CD4-positive, alpha-beta T cell (primary cell): Measurements from ENCODE around the gene CPNE2. TPM values are rescaled to one million over a fixed set of nuclear protein-coding genes. Genes with fewer than 3 reads are reported as not detected.

Experiments
- ATAC-seq: fragments of 200-7000 bp; cut with Tn5 transposase; one replicate; pipeline ENCODE4 v1.10.0; 2022; ENCODE audit warnings: mild to moderate bottlenecking; ENCODE audit not compliant: poor library complexity
- CTCF ChIA-PET: fragments of 350-600 bp; sonication (Branson Sonifier 250); formaldehyde crosslinking; loops from one replicate; lab custom pipeline; 2021; ENCODE audit warnings: antibody characterized with exemption, inconsistent platforms; lab: Charles Lee
- POLR2A ChIA-PET: fragments of 350-600 bp; sonication (Branson Sonifier 250); formaldehyde crosslinking; loops from one replicate; lab custom pipeline; 2021; ENCODE audit warnings: antibody characterized with exemption, inconsistent platforms; lab: Charles Lee
- DNase-seq, 14 experiments: peaks; one replicate each; pipeline ENCODE4 v3.0.0-alpha.2; 2013 to 2020; ENCODE audit warnings: mixed read lengths in 2 of 14
- H3K27ac ChIP-seq, 2 donors: one replicate each; pipeline versions ENCODE4 v1.5.1 to v1.7.0; 2013; ENCODE audit warnings: low read length in 2 of 2, low read depth in 1 of 2, mild to moderate bottlenecking in 1 of 2
- H3K27me3 ChIP-seq, 2 experiments: 1 replicate in 1 of 2; 2 replicates in 1 of 2; pipeline versions ENCODE4 v1.6.1 to v1.7.0; 2013; ENCODE audit warnings: low read length in 2 of 2, control low read depth in 1 of 2, mild to moderate bottlenecking in 1 of 2, moderate library complexity in 1 of 2; ENCODE audit not compliant: insufficient read depth in 2 of 2, control insufficient read depth in 1 of 2
- H3K36me3 ChIP-seq: one replicate; pipeline ENCODE4 v1.6.1; 2013; ENCODE audit warnings: low read length, control low read depth; ENCODE audit not compliant: insufficient read depth
- H3K4me1 ChIP-seq: one replicate; pipeline ENCODE4 v1.6.1; 2013; ENCODE audit warnings: low read length, control low read depth; ENCODE audit not compliant: insufficient read depth
- H3K4me3 ChIP-seq: one replicate; pipeline ENCODE4 v1.5.1; 2013; ENCODE audit warnings: mild to moderate bottlenecking, low read length, moderate library complexity
- H3K9me3 ChIP-seq, 2 experiments: 1 replicate in 1 of 2; 2 replicates in 1 of 2; pipeline versions ENCODE4 v1.6.1 to v1.7.0; 2013; ENCODE audit warnings: low read length in 2 of 2, mild to moderate bottlenecking in 2 of 2, control low read depth in 1 of 2, moderate library complexity in 1 of 2; ENCODE audit not compliant: control insufficient read depth in 1 of 2, insufficient read depth in 1 of 2
- H3K27ac Mint-ChIP-seq: one replicate; pipeline ENCODE4 v1.8.0; 2020; ENCODE audit warnings: mixed read lengths
- H3K27me3 Mint-ChIP-seq: one replicate; pipeline ENCODE4 v1.8.0; 2021; ENCODE audit warnings: mixed read lengths
- H3K36me3 Mint-ChIP-seq: one replicate; pipeline ENCODE4 v1.8.0; 2021; ENCODE audit warnings: low read depth, mixed read lengths
- H3K4me1 Mint-ChIP-seq: one replicate; pipeline ENCODE4 v1.8.0; 2021; ENCODE audit warnings: low read depth, mixed read lengths
- H3K4me3 Mint-ChIP-seq: one replicate; pipeline ENCODE4 v1.8.0; 2020; ENCODE audit warnings: mild to moderate bottlenecking, mixed read lengths
- H3K9me3 Mint-ChIP-seq: one replicate; pipeline ENCODE4 v1.8.0; 2020; ENCODE audit warnings: mixed read lengths
- intact Hi-C, 2 experiments: fragments of 100-400 bp; cut with DNase I in 1 of 2; cut with micrococcal nuclease in 1 of 2; formaldehyde crosslinking; loops; one replicate each; pipeline versions ENCODE4 v1.15.1 to v1.9.0; 2023 to 2025; cut with DNase I, micrococcal nuclease
- total RNA-seq, 174 experiments: library from RNA in 2 of 174; stranded (reverse) in 2 of 174; gene quantifications; one replicate each; pipeline ENCODE4 v1.2.3 and lab custom pipeline; 2021 to 2026
- TF ChIP-seq, protein P1 (sequence below): fragments of 200-600 bp; IDR thresholded peaks from one replicate; pipeline ENCODE4 v1.8.0; 2022; ENCODE audit warnings: antibody characterized with exemption, mild to moderate bottlenecking

CPNE2 gene
- total RNA-seq, 2 experiments from 2014 or later: 2.2 to 3.5 TPM

DNA sequence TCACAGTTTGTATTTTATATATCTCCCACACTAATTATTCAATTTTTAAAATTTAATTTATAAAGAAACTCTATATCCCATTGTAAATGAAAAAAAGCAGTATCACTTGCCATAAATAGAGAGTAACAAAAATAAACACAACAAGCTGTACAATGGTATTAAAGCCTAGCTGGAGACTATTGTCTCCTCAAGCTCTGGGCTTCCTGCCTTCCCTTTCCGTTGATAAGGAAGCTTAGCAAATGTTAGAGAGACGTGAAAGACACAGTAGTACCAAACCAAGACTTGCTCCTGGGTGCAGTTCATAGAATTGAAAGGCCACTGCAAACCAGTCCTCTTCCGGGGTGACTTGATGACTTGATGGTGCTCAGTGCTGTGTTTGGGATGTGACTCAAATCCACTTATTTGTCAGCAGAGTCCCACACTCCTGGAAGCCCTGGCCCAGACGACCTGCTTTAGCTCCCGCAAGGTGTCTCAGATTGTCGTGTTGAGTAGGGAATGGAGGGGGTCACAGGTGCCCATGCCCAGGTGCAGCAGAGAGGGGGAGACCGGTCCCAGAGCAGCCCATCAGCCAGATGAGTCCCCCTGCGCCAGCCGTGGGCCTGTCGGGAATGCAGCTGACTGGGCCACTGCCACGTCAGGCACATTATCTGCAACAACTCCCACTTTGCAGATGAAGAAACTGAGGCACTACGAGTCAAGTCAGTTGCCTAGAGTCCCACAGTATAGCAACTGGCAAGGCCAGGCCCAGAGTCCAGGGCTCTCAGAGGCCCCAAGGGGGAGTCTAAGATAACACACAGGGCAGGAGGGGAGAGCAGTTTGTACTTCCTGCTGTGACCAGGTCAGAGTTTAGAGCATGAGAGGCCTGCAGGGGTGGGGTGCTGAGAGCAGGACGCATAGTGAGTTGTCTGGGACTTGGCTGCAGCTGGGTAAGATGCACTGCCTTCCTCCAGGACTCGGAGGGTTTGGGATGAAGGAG is 53.0 kb downstream of the CPNE2 start:
- no peaks in the 10 kb centered on the region for H3K36me3 ChIP-seq
- no peak for DNase-seq
- Mint-ChIP-seq H3K27me3 (no peaks in the 10 kb centered on the region), H3K36me3 (no peaks in the 10 kb centered on the region), H3K4me1 (peaks cover 42% of the 10 kb centered on the region), H3K4me3 (no peak overlapping the region), H3K9me3 (no peaks in the 10 kb centered on the region), H3K27ac (no peak overlapping the region)
- peaks cover 47% of the 10 kb centered on the region for H3K4me1 ChIP-seq
- intact Hi-C loops: no loop called here
- no peaks in the 10 kb centered on the region for H3K9me3 ChIP-seq
- no peak overlapping the region for H3K4me3 ChIP-seq
- POLR2A ChIA-PET: no interaction called here
- TF ChIP-seq, protein P1, sequence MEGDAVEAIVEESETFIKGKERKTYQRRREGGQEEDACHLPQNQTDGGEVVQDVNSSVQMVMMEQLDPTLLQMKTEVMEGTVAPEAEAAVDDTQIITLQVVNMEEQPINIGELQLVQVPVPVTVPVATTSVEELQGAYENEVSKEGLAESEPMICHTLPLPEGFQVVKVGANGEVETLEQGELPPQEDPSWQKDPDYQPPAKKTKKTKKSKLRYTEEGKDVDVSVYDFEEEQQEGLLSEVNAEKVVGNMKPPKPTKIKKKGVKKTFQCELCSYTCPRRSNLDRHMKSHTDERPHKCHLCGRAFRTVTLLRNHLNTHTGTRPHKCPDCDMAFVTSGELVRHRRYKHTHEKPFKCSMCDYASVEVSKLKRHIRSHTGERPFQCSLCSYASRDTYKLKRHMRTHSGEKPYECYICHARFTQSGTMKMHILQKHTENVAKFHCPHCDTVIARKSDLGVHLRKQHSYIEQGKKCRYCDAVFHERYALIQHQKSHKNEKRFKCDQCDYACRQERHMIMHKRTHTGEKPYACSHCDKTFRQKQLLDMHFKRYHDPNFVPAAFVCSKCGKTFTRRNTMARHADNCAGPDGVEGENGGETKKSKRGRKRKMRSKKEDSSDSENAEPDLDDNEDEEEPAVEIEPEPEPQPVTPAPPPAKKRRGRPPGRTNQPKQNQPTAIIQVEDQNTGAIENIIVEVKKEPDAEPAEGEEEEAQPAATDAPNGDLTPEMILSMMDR: no peak
- CTCF ChIA-PET: no interaction called here
- H3K27ac ChIP-seq: no peak overlapping the region
- H3K27me3 ChIP-seq: no peaks in the 10 kb centered on the region
- ATAC-seq: no peak

DNA sequence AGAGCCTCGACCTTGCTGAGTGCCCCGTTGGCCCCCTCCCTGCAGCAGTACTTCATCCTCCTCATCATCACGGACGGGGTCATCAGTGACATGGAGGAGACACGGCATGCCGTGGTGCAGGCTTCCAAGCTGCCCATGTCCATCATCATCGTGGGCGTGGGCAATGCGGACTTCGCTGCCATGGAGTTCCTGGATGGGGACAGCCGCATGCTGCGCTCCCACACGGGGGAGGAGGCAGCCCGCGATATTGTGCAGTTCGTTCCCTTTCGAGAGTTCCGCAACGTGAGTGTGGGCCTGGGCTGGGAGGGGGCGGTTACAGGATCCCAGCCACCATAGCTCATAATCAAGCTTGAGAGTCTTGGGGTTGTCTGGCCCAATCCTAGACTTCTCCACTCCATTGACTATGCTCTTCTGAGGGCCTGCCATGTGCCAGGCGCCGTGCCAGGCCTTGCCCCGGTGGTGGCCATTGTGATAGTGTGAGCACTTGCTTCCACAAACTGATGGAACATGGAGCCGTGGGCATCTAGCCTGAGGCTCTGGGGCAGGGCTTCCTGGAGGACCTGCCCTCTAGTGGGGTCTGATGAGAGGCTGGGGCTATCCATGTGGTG is 53.8 kb downstream of the CPNE2 start:
- no peak overlapping the region for H3K4me3 Mint-ChIP-seq
- no peaks in the 10 kb centered on the region for H3K9me3 Mint-ChIP-seq
- Histone ChIP-seq H3K4me3 (no peak overlapping the region), H3K27me3 (no peaks in the 10 kb centered on the region), H3K4me1 (peaks cover 39% of the 10 kb centered on the region), H3K27ac (no peak overlapping the region), H3K9me3 (no peaks in the 10 kb centered on the region), H3K36me3 (no peaks in the 10 kb centered on the region)
- no peaks in the 10 kb centered on the region for H3K27me3 Mint-ChIP-seq
- DNase-seq (no peak), ATAC-seq (no peak)
- intact Hi-C loops: no loop called here
- H3K36me3 Mint-ChIP-seq: no peaks in the 10 kb centered on the region
- ChIA-PET CTCF (no interaction called here), POLR2A (no interaction called here)
- TF ChIP-seq, protein P1: no peak
- H3K27ac Mint-ChIP-seq: no peak overlapping the region
- H3K4me1 Mint-ChIP-seq: peaks cover 35% of the 10 kb centered on the region

DNA sequence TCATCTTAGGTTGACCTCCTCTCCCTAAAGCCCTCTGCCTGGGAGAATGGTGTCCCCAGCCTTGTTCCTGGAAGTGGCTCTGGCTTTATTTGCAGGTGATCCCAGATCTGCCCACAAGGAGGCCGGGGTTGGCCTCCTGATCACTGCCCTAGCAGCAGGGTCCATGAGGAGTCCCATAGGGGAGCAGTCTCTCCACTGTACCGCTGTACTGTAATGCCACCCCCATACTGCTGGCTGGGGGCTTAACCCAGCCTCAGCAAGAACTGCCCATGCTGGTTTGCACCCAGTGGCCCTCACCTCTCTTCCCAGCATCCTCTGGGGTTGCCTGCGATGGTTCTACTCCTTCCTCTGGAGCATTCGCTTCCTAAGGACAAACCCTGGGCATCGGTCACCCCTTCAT is 54.4 kb downstream of the CPNE2 start:
- no peak overlapping the region for H3K27ac Mint-ChIP-seq
- no peaks in the 10 kb centered on the region for H3K36me3 Mint-ChIP-seq
- ATAC-seq (no peak), DNase-seq (no peak)
- TF ChIP-seq, protein P1: no peak
- H3K9me3 ChIP-seq: no peaks in the 10 kb centered on the region
- no peaks in the 10 kb centered on the region for H3K27me3 ChIP-seq
- H3K27me3 Mint-ChIP-seq: no peaks in the 10 kb centered on the region
- H3K4me3 Mint-ChIP-seq: no peak overlapping the region
- ChIA-PET CTCF (no interaction called here), POLR2A (no interaction called here)
- peaks cover 2% of the 10 kb centered on the region for H3K36me3 ChIP-seq
- no peaks in the 10 kb centered on the region for H3K9me3 Mint-ChIP-seq
- no peak overlapping the region for H3K27ac ChIP-seq
- H3K4me3 ChIP-seq: no peak overlapping the region
- H3K4me1 ChIP-seq: peaks cover 33% of the 10 kb centered on the region
- H3K4me1 Mint-ChIP-seq: peaks cover 30% of the 10 kb centered on the region
- intact Hi-C loops: no loop called here
